HTERT RPE-1 (cell line): ENCODE results near the gene HLA-DRB5.
"Not testable (repeated sequence)": the region's sequence is repeated elsewhere in the genome, so short reads cannot be mapped to it uniquely, and the experiment has no call there.

Experiments used
- in situ Hi-C: fragments of 300-500 bp; cut with MboI; formaldehyde crosslinking; loops from 4 replicates; pipeline ENCODE4 v1.14.3; 2020; ENCODE audit warnings: low sequenced_read_pairs

The HLA-DRB5 gene

GRCh38 chr6:32529697-32530430 is at the start of gene HLA-DRB5:
HLA-DRB5 (minus strand) TSS chr6:32530287; CDS start chr6:32530224, 63 bp downstream.
- in situ Hi-C loops, result no loop called here

DNA sequence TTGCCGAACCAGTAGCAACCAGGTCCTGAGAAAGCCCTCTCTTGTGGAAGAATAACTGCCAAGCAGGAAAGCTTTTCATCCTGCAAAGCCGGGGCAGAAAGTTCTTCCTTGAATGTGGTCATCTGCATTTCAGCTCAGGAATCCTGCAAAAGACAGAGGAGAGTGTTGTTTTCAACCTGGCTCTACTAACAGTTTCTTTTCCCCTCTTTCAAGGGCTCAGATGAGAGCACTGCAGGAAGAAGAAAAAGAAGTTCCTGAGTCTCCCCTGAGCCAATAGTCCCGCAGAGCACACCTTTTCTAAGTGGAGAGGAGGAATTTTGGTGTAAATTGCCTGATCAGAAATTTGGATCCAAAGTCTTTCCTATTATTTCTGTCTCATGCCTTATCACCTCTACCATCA is 48.9 kb upstream of the HLA-DRB5 start:
- in situ Hi-C loops, result no loop called here

- in situ Hi-C loops, result not testable (repeated sequence)
Observed at GRCh38 chr6:32577493-32577892, 47.4 kb upstream of the HLA-DRB5 start.

- in situ Hi-C loops, result no loop called here
Observed at GRCh38 chr6:32576250-32576649, 46.2 kb upstream of the HLA-DRB5 start.

DNA sequence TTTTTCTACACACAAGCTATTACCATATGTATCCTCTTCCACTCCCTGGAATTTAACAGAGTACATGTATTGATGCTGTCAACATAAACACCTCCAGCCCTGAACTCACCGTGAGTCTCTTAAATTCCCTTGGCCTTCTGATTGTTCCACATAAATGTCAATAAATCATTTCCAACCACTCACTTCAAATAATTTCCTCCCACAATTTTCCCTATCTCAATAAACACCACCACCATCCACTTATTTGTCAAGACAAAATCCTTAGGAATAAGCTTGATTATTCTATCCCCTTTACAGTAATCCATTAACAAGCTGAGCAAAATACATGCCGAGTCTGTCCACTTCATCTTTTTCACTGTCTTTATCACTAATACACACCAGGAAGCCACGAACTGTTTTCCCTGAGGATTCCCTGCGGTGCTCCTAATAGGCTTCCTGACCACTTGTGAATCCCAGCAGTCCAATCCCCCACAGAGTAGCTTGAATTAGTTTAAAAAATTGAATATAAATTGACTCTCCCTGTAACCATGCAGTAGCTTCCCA is 40.3 kb upstream of the HLA-DRB5 start:
- in situ Hi-C loops, result no loop called here

DNA sequence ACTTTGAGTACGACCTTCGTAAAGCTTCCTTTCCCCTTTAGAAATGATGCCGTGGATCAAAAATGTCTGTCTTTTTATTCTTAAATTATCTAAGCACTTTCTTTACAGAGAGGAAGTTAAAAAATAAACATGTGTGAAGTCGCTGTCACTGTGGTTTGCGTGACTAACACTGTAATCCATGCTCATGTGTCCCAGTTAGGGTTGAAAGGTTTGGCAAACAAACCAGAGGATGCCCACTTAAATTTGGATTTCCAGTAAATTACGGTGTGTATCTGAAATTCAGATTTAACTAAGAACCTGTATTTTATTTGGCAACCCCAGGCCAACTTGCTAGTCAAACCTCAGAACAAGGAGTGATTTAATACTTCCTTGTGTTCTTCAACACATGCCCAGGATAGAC is 38.5 kb upstream of the HLA-DRB5 start:
- in situ Hi-C loops, result no loop called here

DNA sequence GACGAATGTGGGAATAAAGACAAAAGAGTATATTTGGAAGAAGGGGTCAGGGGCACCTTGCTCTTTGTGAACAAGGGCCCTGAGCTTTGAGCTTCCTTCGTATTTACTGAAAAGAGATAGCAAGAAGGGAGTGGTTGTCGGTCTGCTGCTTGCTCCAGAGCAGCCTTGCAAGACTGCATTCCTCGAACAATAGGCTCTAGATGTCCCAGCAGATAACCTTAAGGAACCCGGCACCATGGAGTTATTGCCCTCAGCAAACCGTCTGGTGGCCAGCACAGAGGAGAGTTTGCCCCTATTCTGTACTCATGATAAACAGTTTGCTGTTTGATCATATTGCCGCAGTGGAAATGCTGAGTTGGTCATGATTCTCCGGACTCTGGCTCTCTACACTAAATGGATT is 36.9 kb upstream of the HLA-DRB5 start:
- in situ Hi-C loops, result no loop called here

DNA sequence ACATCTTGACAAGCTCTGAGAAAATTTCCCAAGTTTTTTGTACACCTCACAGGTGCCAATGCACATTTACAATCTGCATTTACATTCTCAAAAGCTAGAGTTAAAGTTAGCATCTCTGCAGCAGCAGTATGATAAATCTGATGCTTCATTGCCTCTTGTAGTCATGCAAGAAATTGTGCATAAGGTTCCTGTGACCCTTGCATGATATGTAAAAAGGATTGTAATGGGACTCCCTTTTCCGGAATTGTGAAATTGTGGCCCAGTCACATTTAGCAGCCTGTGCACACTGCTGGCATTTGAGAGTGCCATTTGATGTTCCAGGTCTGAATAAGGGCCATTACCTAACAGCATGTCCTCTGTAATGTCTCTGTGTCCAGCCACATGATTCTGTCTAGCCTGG is 35.4 kb upstream of the HLA-DRB5 start:
- in situ Hi-C loops, result no loop called here

- in situ Hi-C loops, result no loop called here
Observed at GRCh38 chr6:32562940-32563339, 32.9 kb upstream of the HLA-DRB5 start.

DNA sequence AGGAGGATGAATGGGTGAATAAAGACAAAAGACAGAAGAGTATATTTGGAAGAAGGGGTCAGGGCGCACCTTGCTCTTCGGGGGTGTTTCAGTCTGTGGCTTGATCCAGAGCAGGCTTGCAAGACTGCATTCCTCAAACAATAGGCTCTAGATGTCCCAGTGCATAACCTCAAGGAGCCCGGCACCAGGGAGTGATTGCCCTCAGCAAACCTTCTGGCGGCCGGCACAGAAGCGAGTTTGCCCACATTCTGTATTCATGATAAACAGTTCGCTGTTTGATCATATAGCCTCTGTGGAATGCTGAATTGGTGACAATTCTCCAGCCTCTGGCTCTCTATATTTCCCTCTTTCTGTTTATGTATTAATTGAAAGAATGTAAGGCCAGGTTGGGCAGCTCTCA is 29.7 kb upstream of the HLA-DRB5 start:
- in situ Hi-C loops, result no loop called here

- in situ Hi-C loops, result no loop called here
Observed at GRCh38 chr6:32558426-32559057, 28.5 kb upstream of the HLA-DRB5 start.

GRCh38 chr6:32554116-32554965 is 24.3 kb upstream of the HLA-DRB5 start:
- in situ Hi-C loops, result no loop called here

DNA sequence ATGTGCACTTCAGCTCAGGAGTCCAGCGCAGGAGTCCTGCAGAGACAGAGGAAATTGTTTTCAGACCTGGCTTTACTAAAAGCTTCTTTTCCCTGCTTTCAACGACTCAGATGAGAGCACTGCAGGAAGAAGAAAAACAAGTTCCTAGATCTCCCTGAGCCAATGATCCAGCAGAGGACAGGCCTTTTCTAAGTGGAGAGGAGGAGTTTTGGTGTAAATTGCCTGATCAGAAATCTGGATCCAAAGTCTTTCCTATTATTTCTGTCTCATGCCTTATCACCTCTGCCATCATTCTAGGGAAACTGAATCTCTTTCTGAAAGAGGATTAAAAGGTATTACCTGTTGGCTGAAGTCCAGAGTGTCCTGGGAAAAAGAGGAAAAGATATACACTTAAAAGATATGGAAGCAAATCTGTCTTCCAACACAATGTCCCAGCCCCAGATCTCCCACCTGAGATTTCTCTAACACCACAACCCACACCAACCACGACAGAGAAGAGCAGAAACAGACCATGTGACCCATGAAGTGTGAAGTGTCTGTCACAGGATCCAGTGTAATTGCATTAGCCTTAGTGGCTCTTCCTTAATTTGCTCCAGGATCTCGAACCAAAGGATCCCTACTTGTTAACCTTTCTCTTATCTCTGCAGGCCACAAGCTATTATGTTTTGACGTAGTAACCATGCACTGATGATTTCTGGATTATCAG is 23.1 kb upstream of the HLA-DRB5 start:
- in situ Hi-C loops, result no loop called here

- in situ Hi-C loops, result no loop called here
Observed at GRCh38 chr6:32551410-32551809, 21.3 kb upstream of the HLA-DRB5 start.

GRCh38 chr6:32539839-32540238 is 9.8 kb upstream of the HLA-DRB5 start:
- in situ Hi-C loops, result no loop called here

DNA sequence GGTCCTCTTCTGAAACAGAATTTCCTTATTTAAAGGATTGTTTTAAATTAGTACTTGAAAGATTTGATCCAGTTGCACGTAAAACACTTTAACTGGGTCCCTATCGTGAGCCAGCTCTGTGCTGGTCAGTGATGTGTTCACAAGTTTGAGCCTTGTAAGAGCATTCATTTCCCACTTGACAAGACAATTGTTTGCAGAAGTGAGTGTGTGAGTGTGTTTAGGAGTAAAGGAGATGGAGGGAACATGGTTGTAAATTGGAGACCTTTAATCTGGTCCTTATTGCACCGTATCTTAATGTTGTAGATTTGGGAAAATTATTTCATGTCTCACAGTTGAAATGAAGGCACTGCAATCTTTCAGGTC is 325 bp upstream of the HLA-DRB5 start:
- in situ Hi-C loops, result not testable (repeated sequence)

- in situ Hi-C loops, result no loop called here
Observed at GRCh38 chr6:32522302-32523047, 7.6 kb downstream of the HLA-DRB5 start.

DNA sequence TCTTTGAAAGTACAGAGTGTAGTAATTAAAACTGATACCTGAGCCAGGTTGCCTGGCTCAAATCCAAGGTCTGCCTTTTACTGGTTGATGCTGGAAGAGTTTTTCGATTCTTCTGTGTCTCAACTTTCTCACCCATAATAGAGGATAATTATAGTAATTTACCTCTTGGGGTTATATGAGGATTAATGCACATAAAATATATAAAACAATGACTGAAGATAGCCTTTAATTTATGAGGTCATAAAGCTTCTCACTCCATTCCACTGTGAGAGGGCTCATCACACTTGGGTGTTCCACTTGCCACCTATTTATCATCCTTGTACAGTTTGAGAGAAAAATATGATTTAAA is 10.2 kb downstream of the HLA-DRB5 start:
- in situ Hi-C loops, result no loop called here

DNA sequence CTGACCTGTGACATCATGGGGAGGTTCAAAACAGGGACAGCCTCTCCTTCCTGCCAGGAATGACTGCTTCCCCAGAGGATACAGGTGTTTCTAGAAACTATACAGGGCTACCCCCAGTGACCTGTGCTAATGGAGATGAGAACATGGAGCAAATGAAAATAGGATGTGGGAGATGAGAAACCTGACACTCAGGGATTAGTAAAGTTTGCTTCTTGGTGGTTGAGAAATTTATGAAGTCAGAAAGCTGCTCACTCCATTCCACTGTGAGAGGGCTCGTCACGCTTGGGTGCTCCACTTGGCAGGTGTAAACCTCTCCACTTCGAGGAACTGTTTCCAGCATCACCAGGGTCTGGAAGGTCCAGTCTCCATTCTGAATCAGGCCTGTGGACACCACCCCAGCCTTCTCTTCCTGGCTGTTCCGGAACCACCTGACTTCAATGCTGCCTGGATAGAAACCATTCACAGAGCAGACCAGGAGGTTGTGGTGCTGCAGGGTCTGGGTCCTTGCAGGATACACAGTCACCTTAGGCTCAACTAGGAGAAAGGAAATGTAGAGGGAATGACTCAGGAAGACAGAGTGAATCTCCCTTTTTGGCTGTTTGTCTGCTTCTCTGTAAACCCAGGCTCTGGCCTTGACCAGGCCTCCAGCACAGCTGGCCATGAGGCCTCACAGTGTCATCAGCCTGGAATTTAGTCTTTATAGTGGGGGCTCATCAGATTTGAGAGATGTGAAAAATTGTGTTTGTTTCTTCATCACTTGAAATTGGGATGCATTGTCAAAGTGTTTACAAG is 10.8 kb downstream of the HLA-DRB5 start:
- in situ Hi-C loops, result no loop called here
